Measurements from ENCODE around the gene FOXA1.

FOXA1 gene

DNA sequence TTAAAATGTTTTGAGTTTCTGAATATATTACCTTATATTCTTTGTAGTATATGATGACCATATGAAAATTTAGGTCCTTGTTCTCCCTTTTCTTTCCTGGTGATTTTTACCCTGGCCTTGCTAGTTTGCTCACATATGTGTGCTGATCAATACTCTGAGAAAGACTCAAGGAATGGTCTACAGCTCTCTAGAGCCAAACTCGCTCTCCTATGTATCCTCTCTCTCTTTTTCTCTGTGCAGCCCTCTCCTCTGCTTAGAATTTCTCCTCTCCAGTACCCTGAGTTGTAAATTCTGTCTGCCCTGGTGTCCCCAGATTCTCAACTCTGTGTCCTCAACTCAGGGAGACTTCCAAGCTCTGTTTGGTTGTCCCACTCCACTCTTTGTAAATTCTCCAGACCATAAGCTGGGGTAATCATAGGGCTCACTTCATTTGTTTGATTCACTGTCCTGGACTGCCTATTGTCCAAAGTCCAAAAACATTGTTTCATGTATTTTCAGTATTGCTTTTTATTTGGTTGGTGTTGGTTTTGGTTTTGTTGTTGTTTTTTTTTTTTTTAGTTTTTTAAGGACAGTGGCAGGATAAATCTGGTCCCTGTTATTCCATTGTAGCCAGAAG, 41.0 kb downstream of the FOXA1 start:
- FAIRE-seq, result no peak

DNA sequence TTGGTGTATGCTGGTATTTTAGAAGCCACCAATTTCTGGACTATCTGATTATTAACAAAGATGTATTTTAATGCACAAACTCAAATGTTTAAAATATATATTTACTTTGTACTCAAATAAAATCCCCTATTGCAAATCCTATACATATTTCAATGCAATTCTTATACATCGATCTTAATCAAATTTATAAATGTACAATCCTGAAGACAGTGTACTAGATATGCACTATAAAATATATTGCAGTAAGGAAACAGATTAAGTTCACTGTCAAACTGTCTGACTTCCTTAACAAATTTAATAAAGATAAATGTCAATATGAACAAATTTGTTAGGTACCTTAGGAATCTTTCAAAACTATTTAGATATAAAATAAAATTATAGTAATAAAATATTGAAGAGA, 43.9 kb downstream of the FOXA1 start:
- no peak for FAIRE-seq

DNA sequence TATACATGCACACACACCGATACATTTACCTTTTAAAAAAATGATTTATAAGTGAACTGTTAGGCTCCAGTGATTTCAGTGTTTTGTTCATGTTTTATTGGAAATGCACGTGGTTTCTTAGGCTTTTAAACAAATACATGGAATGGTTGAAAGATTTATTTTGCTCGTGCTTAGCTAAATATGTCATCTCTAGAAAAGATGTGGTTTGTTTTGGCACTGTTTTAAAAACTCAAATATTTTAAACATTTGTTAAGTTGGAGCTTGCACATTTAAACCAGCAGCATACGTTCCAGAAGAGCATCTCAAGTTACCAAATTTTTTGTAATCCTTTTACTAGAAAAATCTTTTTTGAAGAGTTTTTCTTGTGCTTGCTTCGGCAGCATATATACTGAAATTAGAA, 44.5 kb downstream of the FOXA1 start:
- no peak for FAIRE-seq

DNA sequence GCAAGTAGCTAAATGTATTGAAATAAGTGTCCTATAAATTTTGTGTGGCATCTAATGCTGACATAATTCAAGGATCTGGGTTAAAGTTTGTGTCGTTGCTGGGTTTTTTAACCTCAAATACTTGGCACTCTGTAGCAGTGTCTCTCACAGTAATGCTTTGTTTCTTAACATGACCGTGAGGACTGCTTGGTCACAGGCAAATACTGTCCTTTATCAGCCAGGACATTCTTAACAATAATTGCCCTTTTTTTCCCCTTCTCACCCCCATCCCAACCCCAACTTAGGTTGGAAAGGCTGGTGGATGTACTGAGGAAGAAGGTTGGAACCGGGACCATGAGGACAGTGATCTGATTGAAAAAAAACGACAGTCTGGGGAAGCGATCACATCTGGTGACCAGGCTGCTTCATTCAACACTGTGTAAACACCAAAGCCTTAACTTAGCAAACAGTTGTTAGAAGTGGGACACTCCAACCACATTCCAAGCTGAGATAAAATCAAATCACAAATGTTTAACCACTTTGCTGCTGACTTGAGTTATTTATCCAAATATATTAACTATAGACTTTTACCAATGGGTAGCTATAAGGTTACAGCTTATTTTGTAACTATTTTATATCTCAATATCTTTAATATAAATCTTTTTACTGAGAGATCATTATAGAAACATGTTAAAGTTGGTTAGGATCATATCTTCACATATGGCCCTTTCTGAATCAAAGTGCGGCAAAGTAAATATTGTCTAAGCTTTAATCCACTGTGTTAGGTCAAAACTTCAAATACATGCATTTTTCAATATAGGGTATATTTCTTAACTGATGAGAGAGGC, 48.2 kb downstream of the FOXA1 start:
- FAIRE-seq, result peak; percentile 70

DNA sequence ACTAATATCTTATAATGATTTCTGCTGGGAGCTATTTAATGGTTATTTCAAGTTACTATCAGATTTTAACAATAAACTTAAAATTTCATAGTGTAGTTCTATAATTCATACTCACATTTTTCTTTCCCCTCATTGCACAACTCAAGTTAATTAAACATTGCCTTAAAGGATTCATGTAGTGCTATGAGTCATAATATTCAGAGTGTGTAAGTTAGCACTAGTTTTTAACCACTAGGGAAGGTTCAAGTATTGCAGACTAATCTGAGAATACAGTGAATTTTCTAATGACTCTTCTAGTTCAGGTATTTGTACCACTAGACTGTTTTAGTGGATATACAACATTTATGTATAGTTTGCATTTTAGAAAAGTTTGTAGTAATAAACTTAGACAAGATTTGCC, 49.9 kb downstream of the FOXA1 start:
- no peak for FAIRE-seq

DNA sequence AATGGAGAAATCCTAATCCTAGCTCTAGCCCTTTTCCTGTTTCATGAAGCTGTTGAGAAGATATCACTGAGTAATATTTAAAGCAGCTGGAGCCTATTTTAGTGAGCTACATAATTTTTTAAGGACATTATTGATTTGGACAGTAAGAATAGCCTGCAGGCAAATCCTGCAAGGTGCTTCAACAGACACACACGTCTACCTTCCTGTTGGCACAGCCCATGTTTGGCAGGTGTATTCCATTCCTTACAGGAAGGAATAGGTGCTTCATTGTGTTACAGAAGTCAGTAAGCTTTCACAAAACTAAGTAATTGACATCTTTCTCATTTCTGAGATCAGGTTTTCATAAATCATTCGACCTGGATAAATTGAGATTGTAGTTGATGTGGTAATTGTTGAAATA, 50.6 kb downstream of the FOXA1 start:
- no peak for FAIRE-seq

DNA sequence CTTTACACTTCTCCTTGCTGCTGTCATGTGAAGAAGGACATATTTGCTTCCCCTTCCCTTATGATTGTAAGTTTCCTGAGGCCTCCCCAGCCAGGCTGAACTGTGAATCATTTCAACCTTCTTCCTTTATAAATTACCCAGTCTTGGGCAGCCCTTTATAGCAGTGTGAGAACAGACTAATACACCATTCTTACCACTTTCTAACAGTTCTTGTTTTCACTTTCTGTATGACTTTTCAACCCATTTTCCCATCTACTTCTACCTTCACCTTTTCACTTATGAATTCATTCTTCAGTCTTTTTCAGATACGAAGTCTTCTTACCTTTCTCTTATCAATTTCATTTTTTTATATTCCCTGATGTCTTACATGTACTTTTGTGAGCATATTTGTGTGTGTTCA, 55.1 kb downstream of the FOXA1 start:
- FAIRE-seq, result no peak

Data from endometrium (tissue), 2 donors.